NCI-H82 treated with DMSO at 0.1 percent for 48 hours (cell line): ENCODE measurements around the gene PDE11A.
"Not testable (repeated sequence)": the region's sequence is repeated elsewhere in the genome, so short reads cannot be mapped to it uniquely, and the experiment has no call there.

Experiments
- DNase-seq: peaks from one replicate; lab custom pipeline; 2025; ENCODE audit not compliant: unreplicated experiment; lab: John Stamatoyannopoulos, UW

PDE11A gene

DNA sequence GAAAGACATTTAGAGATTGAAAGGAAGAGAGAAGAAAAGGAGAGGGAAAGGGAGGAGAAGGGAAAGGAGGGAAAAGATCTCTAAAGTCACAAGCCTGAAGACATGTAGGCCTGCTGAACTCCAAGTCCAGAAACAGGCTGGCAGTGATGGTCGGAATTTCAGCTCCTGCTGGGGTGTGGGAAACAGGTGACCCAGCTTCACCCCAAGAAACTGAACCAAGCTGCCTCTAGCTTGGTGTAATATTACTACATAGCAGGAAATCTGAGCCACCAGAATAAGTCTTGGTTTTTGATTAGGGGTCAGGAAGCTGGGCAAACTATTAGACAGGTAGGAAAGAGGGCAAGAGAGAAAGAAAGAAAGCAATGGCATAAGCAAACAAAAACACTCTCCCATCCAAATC, 185.8 kb downstream of the PDE11A start:
- DNase-seq: no peak

DNA sequence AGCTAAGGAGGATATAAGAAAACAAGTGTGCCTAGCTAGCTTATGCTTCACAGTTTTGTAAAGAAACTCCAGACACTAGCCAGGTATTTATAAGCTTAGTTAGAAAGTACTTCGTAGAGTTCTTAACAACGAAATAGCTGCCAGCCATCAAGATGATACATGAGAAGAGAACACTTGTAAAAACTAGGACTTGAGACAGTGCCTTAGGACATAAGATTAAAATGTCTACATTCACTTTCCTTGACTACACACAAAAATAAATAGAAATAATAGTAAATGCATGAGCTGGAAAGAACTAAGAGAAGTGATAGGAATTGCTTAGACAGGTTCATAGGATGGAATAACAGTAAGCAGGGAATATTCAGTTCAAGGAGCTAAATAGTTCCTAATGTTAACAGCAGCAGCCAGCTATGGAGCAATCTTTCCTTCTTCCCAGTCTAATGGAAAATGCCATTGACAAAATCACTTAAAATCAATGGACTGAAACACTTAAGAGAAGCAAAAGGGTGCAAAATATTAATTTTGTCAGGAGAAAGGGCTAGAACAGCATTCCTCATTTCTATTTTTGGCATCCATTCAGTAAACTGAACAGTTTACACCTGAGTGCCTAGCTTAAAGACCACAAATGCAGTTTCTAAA, 186.6 kb downstream of the PDE11A start:
- no peak for DNase-seq

DNA sequence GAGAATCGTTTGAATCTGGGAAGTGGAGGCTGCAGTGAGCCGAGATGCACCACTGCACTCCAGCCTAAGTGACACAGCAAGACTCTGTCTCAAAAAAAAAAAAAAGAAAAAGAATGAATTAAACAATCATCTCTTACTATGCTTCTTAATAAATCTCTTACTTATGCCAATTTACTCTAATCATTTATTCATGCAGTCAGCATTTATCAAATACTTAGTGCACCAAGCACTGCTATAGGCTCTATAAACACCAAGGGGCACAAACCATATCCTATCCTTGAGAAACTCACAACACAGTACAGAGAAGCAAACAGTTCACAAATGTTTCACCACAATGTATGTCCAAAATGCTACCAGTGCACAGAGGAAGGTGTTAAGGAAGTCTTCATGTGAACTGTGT, 189.4 kb downstream of the PDE11A start:
- DNase-seq: no peak

DNA sequence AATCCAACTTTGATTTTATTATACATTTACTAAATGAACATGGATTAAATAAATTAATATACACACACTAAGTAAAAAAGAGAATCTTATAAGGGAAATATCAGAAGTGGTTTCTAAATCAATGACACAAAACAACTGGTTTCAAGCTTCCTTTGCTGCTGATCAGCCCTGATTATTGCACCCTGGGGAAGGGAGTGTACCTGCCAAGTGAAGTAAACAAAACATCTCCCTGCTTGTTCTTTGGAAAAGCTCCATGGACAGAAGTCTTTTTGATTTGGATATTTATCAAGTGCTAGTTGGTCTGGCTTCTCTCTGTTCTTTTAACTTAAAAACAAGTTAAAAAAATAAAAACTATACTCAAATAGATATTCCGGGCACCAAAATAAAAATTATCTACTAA, 190.1 kb downstream of the PDE11A start:
- no peak for DNase-seq

- no peak for DNase-seq
Observed at GRCh38 chr2:177881921-177882320, 190.7 kb downstream of the PDE11A start.

- DNase-seq: no peak
Observed at GRCh38 chr2:177881008-177881747, 191.4 kb downstream of the PDE11A start.

GRCh38 chr2:177880285-177880684, 192.3 kb downstream of the PDE11A start:
- no peak for DNase-seq

DNA sequence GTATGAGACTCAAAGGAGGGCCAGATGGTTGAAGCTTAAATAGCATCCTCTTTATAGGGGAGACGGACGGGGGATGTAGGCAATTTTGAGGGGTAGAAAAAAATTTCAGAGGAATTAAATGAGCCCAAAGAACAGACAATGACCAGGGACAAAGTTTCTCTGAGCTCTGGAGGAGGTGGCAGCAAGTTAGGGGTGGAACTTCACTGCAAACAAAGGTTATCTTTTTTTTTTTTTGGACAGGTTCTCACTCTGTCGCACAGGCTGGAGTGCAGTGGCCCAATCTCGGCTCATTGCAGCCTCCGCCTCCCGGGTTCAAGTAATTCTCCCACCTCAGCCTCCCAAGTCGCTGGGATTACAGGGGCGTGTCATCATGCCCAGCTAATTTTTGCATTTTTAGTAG, 195.6 kb downstream of the PDE11A start:
- DNase-seq: no peak

DNA sequence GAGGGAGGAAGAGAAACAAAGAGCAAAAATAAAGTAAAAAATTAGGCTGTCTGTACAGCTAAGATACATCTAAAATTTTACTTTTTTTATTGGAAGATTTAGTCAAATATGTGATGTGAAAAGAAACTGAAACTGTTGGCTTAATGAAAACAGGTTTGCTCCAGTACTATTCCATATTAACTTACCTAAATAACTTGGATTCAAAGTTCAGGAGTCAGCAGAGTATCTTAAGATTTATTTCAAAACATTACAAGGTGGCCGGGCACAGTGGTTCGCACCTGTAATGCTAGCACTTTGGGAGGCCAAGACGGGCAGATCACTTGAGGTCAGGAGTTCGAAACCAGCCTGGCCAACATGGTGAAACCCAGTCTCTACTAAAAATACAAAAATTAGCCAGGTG, 197.9 kb downstream of the PDE11A start:
- no peak for DNase-seq

DNA sequence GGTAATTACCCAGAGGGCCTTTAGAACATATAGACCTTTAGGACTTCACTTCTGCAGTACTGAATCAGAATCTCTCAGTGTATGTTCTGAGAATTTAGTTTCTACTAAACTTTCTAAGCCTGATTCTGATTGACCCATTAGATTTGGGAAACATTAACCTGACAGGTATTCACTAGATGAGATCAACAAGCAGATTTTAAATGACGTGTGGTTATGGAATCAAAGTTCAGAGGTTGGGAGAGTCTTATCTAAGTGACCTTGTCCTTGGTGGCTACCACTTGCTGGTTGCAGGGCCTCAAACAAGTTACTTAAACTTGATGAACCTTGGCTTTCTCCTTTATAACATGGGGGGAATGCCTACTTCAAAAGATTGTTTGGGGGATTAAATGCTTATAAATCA, 198.7 kb downstream of the PDE11A start:
- DNase-seq: no peak

DNA sequence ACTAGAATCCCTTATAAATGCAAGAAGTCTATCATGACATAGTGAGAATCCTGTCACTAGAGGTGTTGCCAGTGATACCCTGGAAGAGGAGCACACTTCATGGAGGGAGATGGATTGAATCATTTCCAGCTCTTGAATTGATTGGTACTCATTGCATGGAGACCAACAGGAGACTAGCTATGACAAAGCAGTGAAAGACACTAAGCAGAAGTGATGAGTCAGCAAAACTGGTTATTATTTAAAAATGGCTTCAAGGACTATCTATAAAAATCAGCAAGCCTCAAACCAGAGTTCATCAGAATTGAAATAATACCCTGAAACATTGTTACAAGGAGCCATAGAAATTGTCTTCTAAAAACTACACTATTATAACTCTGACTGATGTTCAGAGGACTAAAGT, 200.3 kb downstream of the PDE11A start:
- DNase-seq: no peak

DNA sequence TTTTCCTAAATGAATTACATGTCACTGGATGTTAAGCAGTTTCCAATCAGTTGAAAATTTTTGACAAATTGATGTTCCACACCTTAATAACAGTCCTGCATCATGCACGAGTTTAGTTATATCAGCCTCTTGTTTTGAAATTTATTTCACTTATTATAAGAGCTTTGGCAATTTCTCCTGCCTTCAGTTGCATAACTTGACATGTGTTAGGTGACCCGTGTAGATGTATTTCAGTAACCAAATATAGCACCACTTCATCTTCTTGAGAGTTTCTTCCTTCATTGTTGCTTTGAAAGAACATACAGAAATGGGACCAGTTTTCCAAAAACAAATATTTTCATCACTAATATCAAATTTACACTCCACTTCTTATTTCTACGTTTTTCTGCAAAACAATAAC, 202.7 kb downstream of the PDE11A start:
- DNase-seq: no peak

GRCh38 chr2:177869209-177869608, 203.4 kb downstream of the PDE11A start:
- no peak for DNase-seq

DNA sequence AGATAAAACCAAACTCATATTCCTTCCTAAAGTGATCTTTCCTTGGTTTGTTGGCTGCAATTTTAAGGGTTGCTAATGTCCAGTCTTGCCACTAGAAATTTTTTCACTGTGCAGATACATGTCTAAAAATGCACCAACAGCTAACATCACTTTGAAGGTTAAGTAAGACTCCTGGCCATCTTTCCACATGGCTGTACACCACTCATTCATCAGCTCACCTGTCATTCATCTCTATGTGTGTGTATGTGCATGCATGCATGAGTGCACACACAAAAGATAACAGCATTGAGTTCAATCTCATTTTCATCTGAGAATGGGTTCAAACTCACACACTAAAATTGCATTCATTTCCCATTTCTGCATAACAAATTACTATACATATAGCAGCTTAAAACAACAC, 203.8 kb downstream of the PDE11A start:
- no peak for DNase-seq

DNA sequence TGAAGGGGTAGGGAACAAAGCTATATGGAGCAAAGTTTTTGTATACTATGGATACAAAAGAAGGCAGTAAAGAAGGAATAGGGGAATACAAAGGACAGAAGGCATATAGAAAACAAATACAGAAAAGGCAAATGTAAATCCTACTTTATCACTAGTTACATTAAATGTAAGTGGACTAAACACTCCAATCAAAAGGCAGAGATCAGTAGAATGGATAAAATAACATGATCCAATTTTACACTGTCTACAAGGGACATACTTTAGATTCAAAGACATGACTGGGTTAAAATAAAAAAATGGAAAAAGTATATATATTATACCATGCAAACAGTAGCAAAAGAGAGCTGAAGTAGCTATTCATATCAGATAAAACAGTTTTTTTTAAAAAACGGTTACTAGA, 215.0 kb downstream of the PDE11A start:
- no peak for DNase-seq

DNA sequence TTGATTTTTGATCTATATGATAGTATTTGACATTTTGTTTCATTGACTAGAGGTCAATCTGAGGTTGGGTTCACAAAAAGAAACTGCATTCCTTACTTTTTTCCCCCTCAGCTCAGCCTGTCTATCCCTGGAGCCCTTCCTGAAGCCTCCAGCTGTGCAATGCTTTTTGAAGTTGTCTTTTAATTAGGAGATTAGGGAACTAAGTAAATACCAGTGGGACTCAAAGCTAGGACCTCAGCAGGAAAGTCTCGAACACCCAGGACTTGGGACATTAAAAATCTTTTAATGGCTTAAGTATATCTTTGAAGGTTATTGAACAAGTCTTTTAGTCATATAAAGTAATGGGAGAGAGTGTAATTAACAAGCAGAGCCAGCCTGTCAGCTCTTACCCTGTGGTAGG, 220.2 kb downstream of the PDE11A start:
- peak; percentile 19 for DNase-seq

- DNase-seq: no peak
Observed at GRCh38 chr2:177843188-177843587, 229.4 kb downstream of the PDE11A start.

GRCh38 chr2:177842243-177842642, 230.3 kb downstream of the PDE11A start:
- no peak for DNase-seq

- DNase-seq: not testable (repeated sequence)
Observed at GRCh38 chr2:177835418-177836204, 237.0 kb downstream of the PDE11A start.

DNA sequence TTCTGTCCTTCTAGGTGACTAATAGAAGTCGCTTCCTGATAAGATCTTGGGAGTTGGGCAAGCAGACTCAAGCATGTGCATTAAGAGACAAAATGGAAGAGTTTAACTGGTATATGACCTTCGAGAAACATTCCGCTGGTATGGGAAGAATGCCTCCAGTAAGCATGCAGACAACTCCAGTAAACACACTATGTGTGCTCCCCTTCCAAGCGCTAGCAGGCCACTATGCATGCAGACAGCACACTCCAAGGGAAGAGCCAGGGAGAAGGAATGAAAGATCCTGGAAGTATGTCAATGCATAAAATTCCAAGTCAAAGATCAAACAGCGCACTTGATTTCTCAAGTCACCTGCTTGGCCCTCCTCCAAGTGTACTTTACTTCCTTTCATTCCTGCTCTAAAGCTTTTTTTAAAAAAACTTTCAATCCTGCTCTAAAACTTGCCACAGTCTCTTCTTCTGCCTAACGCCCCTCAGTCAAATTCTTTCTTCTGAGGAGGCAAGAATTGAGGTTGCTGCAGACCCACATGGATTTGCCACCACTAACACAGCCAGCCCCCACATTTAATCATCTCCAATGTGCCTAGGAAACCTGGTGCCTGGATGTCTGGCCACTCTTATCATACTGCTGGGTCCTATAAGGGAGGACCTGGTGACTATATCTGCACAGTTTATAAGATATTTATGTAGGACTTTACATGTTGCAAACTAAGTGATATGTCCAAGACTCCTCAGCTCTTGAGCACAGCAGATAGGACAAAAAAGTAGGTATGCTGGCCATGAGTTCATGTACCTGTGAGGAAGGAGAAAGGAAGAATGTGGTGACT, 239.8 kb downstream of the PDE11A start:
- DNase-seq: no peak

DNA sequence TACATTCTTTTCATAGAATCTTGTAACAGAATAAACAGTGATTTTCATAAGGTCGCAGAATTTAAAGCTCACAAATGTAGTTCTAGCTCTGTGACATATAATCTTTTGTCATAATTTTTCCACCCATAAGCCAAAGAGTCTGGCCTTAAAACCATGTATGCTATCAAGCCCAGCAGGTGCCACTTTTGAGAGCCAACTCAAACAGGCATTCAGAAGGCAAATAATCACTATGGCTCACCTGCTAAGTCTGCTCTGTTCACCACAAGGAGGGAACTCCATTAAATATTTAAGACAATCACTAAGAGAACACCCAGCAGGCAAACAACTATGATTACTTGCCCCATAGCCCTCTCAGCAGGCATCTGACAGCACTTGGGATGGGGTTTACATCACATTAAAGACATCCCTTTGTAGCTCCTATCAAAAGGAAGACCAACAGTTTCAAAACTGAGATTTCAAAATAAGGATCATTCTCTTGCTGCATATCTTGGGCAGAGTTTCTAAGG, 241.6 kb downstream of the PDE11A start:
- no peak for DNase-seq
